T-helper 1 cell treated with Interleukin-12 subunit alpha and Interleukin-12 subunit beta and Interleukin-4 antibody, amounts not matched to agents 30 μg/mL and 1 μg/mL, for 36 hours (primary cell): ENCODE results near the gene PRRT2.
A peak's percentile ranks its signal among the peaks of the same experiment; 100 is the strongest.

Source experiments
- H3K27ac Mint-ChIP-seq: one replicate; pipeline ENCODE4 v1.8.0; 2021; ENCODE audit warnings: mild to moderate bottlenecking, mixed read lengths
- H3K27me3 Mint-ChIP-seq: one replicate; pipeline ENCODE4 v1.8.0; 2021; ENCODE audit warnings: low read depth, mixed read lengths
- H3K36me3 Mint-ChIP-seq: one replicate; pipeline ENCODE4 v1.8.0; 2021; ENCODE audit warnings: low read depth, mixed read lengths
- H3K4me1 Mint-ChIP-seq: one replicate; pipeline ENCODE4 v1.8.0; 2021; ENCODE audit warnings: low read depth, mixed read lengths
- H3K4me3 Mint-ChIP-seq: one replicate; pipeline ENCODE4 v1.8.0; 2021; ENCODE audit warnings: mild to moderate bottlenecking, moderate library complexity, mixed read lengths
- H3K9me3 Mint-ChIP-seq: one replicate; pipeline ENCODE4 v1.8.0; 2021; ENCODE audit warnings: mixed read lengths

Gene PRRT2

GRCh38 chr16:29805232-29806098 lies 6.5 kb upstream of the PRRT2 start:
- Mint-ChIP-seq H3K4me3 (peak overlapping the region; percentile 99), H3K4me1 (peaks cover 39% of the 10 kb centered on the region), H3K36me3 (peaks cover 44% of the 10 kb centered on the region), H3K27me3 (no peaks in the 10 kb centered on the region), H3K9me3 (no peaks in the 10 kb centered on the region), H3K27ac (peak overlapping the region; percentile 99)

DNA sequence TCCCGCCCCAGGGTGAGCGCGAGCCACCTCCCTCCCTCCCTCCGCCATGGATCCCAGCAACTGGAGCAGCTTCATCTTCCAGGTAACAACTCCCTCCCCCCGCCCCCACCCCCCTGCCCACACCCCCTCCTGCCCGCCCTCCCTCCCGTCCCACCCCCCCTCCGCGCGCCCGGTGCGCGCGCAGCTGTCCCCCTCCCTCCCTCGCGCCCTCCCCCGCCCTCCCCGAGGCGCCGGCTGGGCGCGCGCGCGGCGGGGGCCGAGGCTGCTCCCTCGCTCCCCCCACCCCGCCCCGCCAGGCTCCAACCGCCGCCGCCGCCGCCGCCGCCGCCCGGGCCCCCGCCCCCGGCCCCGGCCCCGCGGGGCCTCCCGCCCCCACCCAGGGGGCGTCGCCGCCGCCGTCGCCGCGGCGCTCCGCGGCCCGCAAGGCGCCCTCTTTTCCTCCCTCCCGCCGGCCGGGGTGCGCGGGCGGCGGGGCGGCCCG lies 5.9 kb upstream of the PRRT2 start, which contains the start of gene MAZ:
MAZ (plus strand) TSS at position 431 of the 481 bp plus-strand sequence. CDS start 173 bp downstream, outside the sequence.
- H3K27ac Mint-ChIP-seq = peak within 1 kb of the TSS; percentile 99
- H3K9me3 Mint-ChIP-seq = no peaks in the 10 kb centered on the region
- peaks cover 46% of the 10 kb centered on the region for H3K4me1 Mint-ChIP-seq
- peaks cover 45% of the 10 kb centered on the region for H3K36me3 Mint-ChIP-seq
- no peaks in the 10 kb centered on the region for H3K27me3 Mint-ChIP-seq
- peak within 1 kb of the TSS; percentile 99 for H3K4me3 Mint-ChIP-seq

GRCh38 chr16:29806641-29807425 lies 5.2 kb upstream of the PRRT2 start:
- H3K4me1 Mint-ChIP-seq = peaks cover 49% of the 10 kb centered on the region
- peaks cover 4% of the 10 kb centered on the region for H3K27me3 Mint-ChIP-seq
- peak overlapping the region; percentile 92 for H3K4me3 Mint-ChIP-seq
- H3K36me3 Mint-ChIP-seq = peaks cover 39% of the 10 kb centered on the region
- H3K27ac Mint-ChIP-seq = peak overlapping the region; percentile 92
- no peaks in the 10 kb centered on the region for H3K9me3 Mint-ChIP-seq

GRCh38 chr16:29807426-29808218 lies 4.4 kb upstream of the PRRT2 start:
- Mint-ChIP-seq H3K27me3 (peaks cover 6% of the 10 kb centered on the region), H3K4me1 (peaks cover 47% of the 10 kb centered on the region), H3K36me3 (peaks cover 36% of the 10 kb centered on the region)

DNA sequence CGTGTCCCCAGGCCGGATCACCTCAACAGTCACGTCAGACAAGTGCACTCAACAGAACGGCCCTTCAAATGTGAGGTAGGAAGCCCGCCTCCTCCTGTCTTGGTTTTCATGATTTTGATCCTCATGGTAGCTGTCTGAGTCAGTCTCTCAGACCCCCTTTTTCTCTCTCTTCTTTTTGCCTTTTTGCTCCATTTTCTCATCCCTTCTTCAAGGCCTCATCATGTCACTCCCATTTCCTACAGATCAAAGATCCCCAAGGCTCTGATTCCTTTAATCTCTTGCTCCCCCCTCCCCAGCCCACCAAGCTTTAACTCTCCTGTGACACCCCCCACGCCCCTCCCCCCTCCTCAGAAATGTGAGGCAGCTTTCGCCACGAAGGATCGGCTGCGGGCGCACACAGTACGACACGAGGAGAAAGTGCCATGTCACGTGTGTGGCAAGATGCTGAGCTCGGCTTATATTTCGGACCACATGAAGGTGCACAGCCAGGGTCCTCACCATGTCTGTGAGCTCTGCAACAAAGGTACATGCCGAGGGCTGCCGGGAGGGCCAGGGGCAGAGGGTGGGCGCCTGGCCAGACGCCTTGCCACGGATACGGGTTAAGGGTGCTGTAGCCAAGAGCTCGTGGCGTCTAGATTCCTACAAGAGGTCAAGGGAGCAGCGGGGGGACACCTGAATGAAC lies 3.6 kb upstream of the PRRT2 start:
- Mint-ChIP-seq H3K36me3 (peaks cover 31% of the 10 kb centered on the region), H3K4me1 (peaks cover 50% of the 10 kb centered on the region), H3K27me3 (peaks cover 11% of the 10 kb centered on the region), H3K9me3 (no peaks in the 10 kb centered on the region), H3K4me3 (peak overlapping the region; percentile 92), H3K27ac (peak overlapping the region; percentile 92)

More at GRCh38 chr16:29807426-29808218, 4.4 kb upstream of the PRRT2 start:
- H3K4me3 Mint-ChIP-seq = peak overlapping the region; percentile 92
- peak overlapping the region; percentile 92 for H3K27ac Mint-ChIP-seq
- no peaks in the 10 kb centered on the region for H3K9me3 Mint-ChIP-seq

DNA sequence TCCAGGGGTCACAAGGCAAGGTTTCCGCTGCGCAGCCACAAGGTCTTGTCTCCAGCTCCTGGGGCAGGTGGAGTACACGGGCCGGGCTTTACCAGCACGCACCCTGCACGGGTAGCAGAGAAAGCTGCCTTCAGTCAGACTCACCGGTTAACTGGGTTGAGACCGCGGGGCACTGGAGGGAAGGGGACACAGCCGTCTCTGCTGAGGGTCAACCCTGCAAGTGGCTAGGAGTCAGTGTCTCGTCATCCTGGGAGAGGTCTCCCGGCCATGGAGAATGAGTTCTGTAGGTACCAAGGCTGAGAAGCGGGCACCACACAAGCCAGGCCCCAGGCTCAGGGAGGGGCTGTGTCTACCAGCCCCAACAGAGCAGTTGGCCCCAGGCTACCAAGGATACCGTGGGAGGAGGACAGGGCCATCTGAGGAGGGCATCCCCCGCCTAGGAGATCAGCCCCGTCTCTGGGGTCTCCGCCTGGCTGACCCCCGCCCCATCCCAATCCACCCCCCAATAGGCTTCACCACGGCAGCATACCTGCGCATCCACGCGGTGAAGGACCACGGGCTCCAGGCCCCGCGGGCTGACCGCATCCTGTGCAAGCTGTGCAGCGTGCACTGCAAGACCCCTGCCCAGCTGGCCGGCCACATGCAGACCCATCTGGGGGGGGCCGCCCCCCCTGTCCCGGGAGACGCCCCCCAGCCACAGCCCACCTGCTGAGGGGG lies 2.8 kb upstream of the PRRT2 start:
- no peaks in the 10 kb centered on the region for H3K9me3 Mint-ChIP-seq
- peaks cover 25% of the 10 kb centered on the region for H3K36me3 Mint-ChIP-seq
- H3K4me1 Mint-ChIP-seq = peaks cover 42% of the 10 kb centered on the region
- H3K4me3 Mint-ChIP-seq = peak overlapping the region; percentile 92
- H3K27me3 Mint-ChIP-seq = peaks cover 11% of the 10 kb centered on the region
- H3K27ac Mint-ChIP-seq = no peak overlapping the region

GRCh38 chr16:29809850-29810698 lies 1.9 kb upstream of the PRRT2 start:
- peaks cover 11% of the 10 kb centered on the region for H3K27me3 Mint-ChIP-seq
- peak overlapping the region; percentile 91 for H3K4me3 Mint-ChIP-seq
- peaks cover 43% of the 10 kb centered on the region for H3K4me1 Mint-ChIP-seq
- H3K27ac Mint-ChIP-seq = peak overlapping the region; percentile 85
- H3K36me3 Mint-ChIP-seq = peaks cover 21% of the 10 kb centered on the region
- H3K9me3 Mint-ChIP-seq = no peaks in the 10 kb centered on the region

GRCh38 chr16:29810699-29811169 lies 1.3 kb upstream of the PRRT2 start:
- no peaks in the 10 kb centered on the region for H3K9me3 Mint-ChIP-seq

GRCh38 chr16:29811170-29811895 lies 660 bp upstream of the PRRT2 start:
- peaks cover 46% of the 10 kb centered on the region for H3K4me1 Mint-ChIP-seq
- peaks cover 11% of the 10 kb centered on the region for H3K27me3 Mint-ChIP-seq
- no peaks in the 10 kb centered on the region for H3K9me3 Mint-ChIP-seq
- H3K27ac Mint-ChIP-seq = peak overlapping the region; percentile 85
- peak overlapping the region; percentile 91 for H3K4me3 Mint-ChIP-seq
- H3K36me3 Mint-ChIP-seq = peaks cover 20% of the 10 kb centered on the region

More at GRCh38 chr16:29810699-29811169, 1.3 kb upstream of the PRRT2 start:
- peaks cover 18% of the 10 kb centered on the region for H3K36me3 Mint-ChIP-seq
- H3K4me3 Mint-ChIP-seq = peak overlapping the region; percentile 91
- H3K27ac Mint-ChIP-seq = peak overlapping the region; percentile 85
- H3K27me3 Mint-ChIP-seq = peaks cover 11% of the 10 kb centered on the region
- H3K4me1 Mint-ChIP-seq = peaks cover 45% of the 10 kb centered on the region

GRCh38 chr16:29812754-29813643 lies 1.0 kb downstream of the PRRT2 start:
- peaks cover 11% of the 10 kb centered on the region for H3K27me3 Mint-ChIP-seq
- no peak overlapping the region for H3K27ac Mint-ChIP-seq
- peaks cover 25% of the 10 kb centered on the region for H3K36me3 Mint-ChIP-seq
- no peaks in the 10 kb centered on the region for H3K9me3 Mint-ChIP-seq
- peak overlapping the region; percentile 91 for H3K4me3 Mint-ChIP-seq
- H3K4me1 Mint-ChIP-seq = peaks cover 50% of the 10 kb centered on the region
